SH-SY5Y (cell line): ENCODE results near the gene PLCXD3.

ENCODE experiments used
- GATA2 ChIP-seq: IDR thresholded peaks from 2 replicates; pipeline ENCODE4 v1.6.1; 2011; ENCODE audit warnings: mild to moderate bottlenecking, low read depth, low read length
- GATA3 ChIP-seq: IDR thresholded peaks from 2 replicates; pipeline ENCODE4 v1.6.1; 2011; ENCODE audit warnings: low read depth, mild to moderate bottlenecking, low read length, moderate library complexity

PLCXD3 gene, protein sequence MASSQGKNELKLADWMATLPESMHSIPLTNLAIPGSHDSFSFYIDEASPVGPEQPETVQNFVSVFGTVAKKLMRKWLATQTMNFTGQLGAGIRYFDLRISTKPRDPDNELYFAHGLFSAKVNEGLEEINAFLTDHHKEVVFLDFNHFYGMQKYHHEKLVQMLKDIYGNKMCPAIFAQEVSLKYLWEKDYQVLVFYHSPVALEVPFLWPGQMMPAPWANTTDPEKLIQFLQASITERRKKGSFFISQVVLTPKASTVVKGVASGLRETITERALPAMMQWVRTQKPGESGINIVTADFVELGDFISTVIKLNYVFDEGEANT

GRCh38 chr5:41510176-41510831 lies at the start of gene PLCXD3:
Gene PLCXD3 (minus strand): TSS chr5:41510601. CDS start chr5:41510526, 75 bp downstream.
- peak; percentile 27; the same call in 1 of the 2 replicates for TF ChIP-seq GATA2
- TF ChIP-seq GATA3 = no peak

- TF ChIP-seq GATA3 (no peak), GATA2 (no peak)
Measured at GRCh38 chr5:41559184-41559583, 48.8 kb upstream of the PLCXD3 start.

DNA sequence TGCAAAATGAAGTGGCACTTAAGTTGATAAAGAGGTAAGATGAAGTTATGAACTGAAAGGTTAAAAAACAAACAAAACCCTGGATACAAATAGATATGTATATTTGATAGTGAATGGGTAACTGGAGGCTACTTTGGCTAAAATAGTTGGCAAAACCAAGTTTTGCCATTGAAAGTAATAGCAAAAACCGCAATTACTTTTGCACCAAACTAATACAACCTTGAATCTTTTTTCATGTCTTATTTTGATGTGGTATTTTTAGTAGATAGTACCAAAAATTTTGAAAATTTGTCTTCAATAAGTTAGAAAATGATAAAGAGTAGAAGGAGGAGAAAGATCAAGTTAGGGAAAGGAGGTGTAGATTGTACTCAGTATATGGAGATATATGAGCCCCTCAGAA lies 47.9 kb upstream of the PLCXD3 start:
- TF ChIP-seq GATA2 (no peak), GATA3 (no peak)

GRCh38 chr5:41547991-41548390 lies 37.6 kb upstream of the PLCXD3 start:
- TF ChIP-seq GATA3 (no peak), GATA2 (no peak)

- no peak for TF ChIP-seq GATA2
- no peak for TF ChIP-seq GATA3
Measured at GRCh38 chr5:41542183-41542582, 31.8 kb upstream of the PLCXD3 start.

- TF ChIP-seq GATA3 (no peak), GATA2 (no peak)
Measured at GRCh38 chr5:41539454-41539853, 29.1 kb upstream of the PLCXD3 start.

- TF ChIP-seq GATA2 = no peak
- no peak for TF ChIP-seq GATA3
Measured at GRCh38 chr5:41537581-41537980, 27.2 kb upstream of the PLCXD3 start.

- no peak for TF ChIP-seq GATA2
- no peak for TF ChIP-seq GATA3
Measured at GRCh38 chr5:41532485-41532884, 22.1 kb upstream of the PLCXD3 start.

GRCh38 chr5:41527201-41527779 lies 16.9 kb upstream of the PLCXD3 start:
- TF ChIP-seq GATA2 = no peak
- TF ChIP-seq GATA3 = no peak

GRCh38 chr5:41526699-41527098 lies 16.3 kb upstream of the PLCXD3 start:
- no peak for TF ChIP-seq GATA2
- no peak for TF ChIP-seq GATA3

DNA sequence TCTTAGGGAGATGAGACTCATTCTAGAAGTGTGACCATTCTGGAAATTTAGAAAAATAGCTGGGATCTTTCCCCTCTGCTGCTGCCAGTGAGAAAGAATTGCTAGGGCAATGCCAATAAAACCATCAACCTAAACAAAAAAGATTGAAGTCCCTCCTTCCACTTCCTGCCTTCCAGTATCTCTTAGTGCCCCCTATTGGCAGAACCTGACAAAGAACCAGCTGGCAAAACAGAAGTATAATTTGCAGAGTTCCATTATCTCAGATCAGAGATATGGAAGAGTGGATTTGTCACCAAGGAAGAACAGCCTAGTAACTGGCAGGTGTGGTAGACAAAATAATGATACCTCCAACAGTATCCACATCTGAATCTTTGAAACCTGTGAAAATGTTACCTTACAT lies 13.8 kb upstream of the PLCXD3 start:
- TF ChIP-seq GATA2 = no peak
- TF ChIP-seq GATA3 = no peak

- TF ChIP-seq GATA3 (no peak), GATA2 (no peak)
Measured at GRCh38 chr5:41522193-41522786, 11.9 kb upstream of the PLCXD3 start.

DNA sequence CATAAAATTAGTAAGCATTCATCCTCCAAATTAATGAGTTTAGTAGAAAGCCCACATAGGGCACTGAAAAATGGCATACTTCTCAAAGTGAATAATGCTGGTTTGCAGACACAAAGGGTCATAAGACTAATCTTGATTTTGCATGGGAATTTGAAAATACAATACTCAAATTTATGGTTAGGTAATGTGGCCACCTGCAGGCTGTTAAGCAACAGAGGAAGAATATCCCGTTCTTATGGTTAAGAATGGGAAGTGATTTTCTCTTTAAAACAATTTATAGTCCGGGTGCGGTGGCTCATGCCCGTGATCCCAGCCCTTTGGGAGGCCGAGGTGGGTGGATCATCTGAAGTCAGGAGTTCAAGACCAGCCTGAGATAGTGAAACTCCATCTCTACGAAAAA lies 9.4 kb upstream of the PLCXD3 start:
- TF ChIP-seq GATA3 = no peak
- TF ChIP-seq GATA2 = no peak

GRCh38 chr5:41517909-41518308 lies 7.5 kb upstream of the PLCXD3 start:
- TF ChIP-seq GATA3 (no peak), GATA2 (no peak)

GRCh38 chr5:41511241-41511640 lies 840 bp upstream of the PLCXD3 start:
- TF ChIP-seq GATA2 (no peak), GATA3 (no peak)
